22Rv1 (cell line): ENCODE results near the gene DIP2A.

Experiments
- ZFX ChIP-seq: fragments of 450-650 bp; IDR thresholded peaks from 2 replicates; pipeline ENCODE4 v1.6.1; 2017; ENCODE audit warnings: antibody characterized with exemption, borderline replicate concordance
- TF ChIP-seq, protein P1 (sequence below): fragments of 450-650 bp; IDR thresholded peaks from 2 replicates; pipeline ENCODE4 v1.5.1; 2017; ENCODE audit warnings: mild to moderate bottlenecking

- TF ChIP-seq, protein P1, sequence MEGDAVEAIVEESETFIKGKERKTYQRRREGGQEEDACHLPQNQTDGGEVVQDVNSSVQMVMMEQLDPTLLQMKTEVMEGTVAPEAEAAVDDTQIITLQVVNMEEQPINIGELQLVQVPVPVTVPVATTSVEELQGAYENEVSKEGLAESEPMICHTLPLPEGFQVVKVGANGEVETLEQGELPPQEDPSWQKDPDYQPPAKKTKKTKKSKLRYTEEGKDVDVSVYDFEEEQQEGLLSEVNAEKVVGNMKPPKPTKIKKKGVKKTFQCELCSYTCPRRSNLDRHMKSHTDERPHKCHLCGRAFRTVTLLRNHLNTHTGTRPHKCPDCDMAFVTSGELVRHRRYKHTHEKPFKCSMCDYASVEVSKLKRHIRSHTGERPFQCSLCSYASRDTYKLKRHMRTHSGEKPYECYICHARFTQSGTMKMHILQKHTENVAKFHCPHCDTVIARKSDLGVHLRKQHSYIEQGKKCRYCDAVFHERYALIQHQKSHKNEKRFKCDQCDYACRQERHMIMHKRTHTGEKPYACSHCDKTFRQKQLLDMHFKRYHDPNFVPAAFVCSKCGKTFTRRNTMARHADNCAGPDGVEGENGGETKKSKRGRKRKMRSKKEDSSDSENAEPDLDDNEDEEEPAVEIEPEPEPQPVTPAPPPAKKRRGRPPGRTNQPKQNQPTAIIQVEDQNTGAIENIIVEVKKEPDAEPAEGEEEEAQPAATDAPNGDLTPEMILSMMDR: no peak
- no peak for TF ChIP-seq ZFX
These were observed 21.2 kb upstream of the DIP2A start for GRCh38 chr21:46437511-46437910.
